HG02870 (cell line): Measurements from ENCODE around the gene FAM90A1.
"Not testable (repeated sequence)": the region's sequence is repeated elsewhere in the genome, so short reads cannot be mapped to it uniquely, and the experiment has no call there.

ENCODE experiments used
- ATAC-seq: cut with Tn5 transposase; IDR thresholded peaks from one replicate; pipeline ENCODE4 v1.9.1; 2021; ENCODE audit warnings: mild to moderate bottlenecking, moderate library complexity; ENCODE audit not compliant: unreplicated experiment

Gene FAM90A1

GRCh38 chr12:8226992-8227731 is at the start of gene FAM90A1:
Gene FAM90A1, minus strand, starts transcription at chr12:8227618. Its CDS starts 2,786 bp downstream, at chr12:8224832.
- not testable (repeated sequence) for ATAC-seq

GRCh38 chr12:8276397-8276796 is 49.0 kb upstream of the FAM90A1 start:
- not testable (repeated sequence) for ATAC-seq

GRCh38 chr12:8266706-8267105 is 39.3 kb upstream of the FAM90A1 start:
- not testable (repeated sequence) for ATAC-seq

GRCh38 chr12:8264236-8264635 is 36.8 kb upstream of the FAM90A1 start:
- ATAC-seq: not testable (repeated sequence)

- not testable (repeated sequence) for ATAC-seq
These were observed 33.7 kb upstream of the FAM90A1 start for GRCh38 chr12:8261111-8261554.

GRCh38 chr12:8256356-8256755 is 28.9 kb upstream of the FAM90A1 start:
- ATAC-seq: not testable (repeated sequence)

GRCh38 chr12:8254705-8255104 is 27.3 kb upstream of the FAM90A1 start:
- not testable (repeated sequence) for ATAC-seq

GRCh38 chr12:8252056-8252818 is 24.8 kb upstream of the FAM90A1 start:
- not testable (repeated sequence) for ATAC-seq

GRCh38 chr12:8251616-8252015 is 24.2 kb upstream of the FAM90A1 start:
- ATAC-seq: not testable (repeated sequence)

- ATAC-seq: not testable (repeated sequence)
These were observed 19.6 kb upstream of the FAM90A1 start for GRCh38 chr12:8246941-8247535.

- not testable (repeated sequence) for ATAC-seq
These were observed 16.3 kb upstream of the FAM90A1 start for GRCh38 chr12:8243682-8244161.

- ATAC-seq: not testable (repeated sequence)
These were observed 15.7 kb upstream of the FAM90A1 start for GRCh38 chr12:8242880-8243681.

GRCh38 chr12:8242622-8242879 is 15.1 kb upstream of the FAM90A1 start:
- not testable (repeated sequence) for ATAC-seq

- not testable (repeated sequence) for ATAC-seq
These were observed 14.7 kb upstream of the FAM90A1 start for GRCh38 chr12:8241917-8242621.

GRCh38 chr12:8240340-8241114 is 13.1 kb upstream of the FAM90A1 start:
- ATAC-seq: not testable (repeated sequence)

GRCh38 chr12:8237031-8237430 is 9.6 kb upstream of the FAM90A1 start:
- not testable (repeated sequence) for ATAC-seq

- not testable (repeated sequence) for ATAC-seq
These were observed 8.1 kb upstream of the FAM90A1 start for GRCh38 chr12:8235316-8236157.

- ATAC-seq: not testable (repeated sequence)
These were observed 7.3 kb upstream of the FAM90A1 start for GRCh38 chr12:8234746-8235145.
